HG03432 (cell line): ENCODE data around the gene CBLN3.
A peak's percentile ranks its signal among the peaks of the same experiment; 100 is the strongest.

Experiments
- ATAC-seq: cut with Tn5 transposase; IDR thresholded peaks from one replicate; pipeline ENCODE4 v1.9.1; 2021; ENCODE audit warnings: mild to moderate bottlenecking, moderate library complexity; ENCODE audit not compliant: unreplicated experiment

The CBLN3 gene

GRCh38 chr14:24439830-24440605 is 10.6 kb upstream of the CBLN3 start:
- ATAC-seq, result no peak

DNA sequence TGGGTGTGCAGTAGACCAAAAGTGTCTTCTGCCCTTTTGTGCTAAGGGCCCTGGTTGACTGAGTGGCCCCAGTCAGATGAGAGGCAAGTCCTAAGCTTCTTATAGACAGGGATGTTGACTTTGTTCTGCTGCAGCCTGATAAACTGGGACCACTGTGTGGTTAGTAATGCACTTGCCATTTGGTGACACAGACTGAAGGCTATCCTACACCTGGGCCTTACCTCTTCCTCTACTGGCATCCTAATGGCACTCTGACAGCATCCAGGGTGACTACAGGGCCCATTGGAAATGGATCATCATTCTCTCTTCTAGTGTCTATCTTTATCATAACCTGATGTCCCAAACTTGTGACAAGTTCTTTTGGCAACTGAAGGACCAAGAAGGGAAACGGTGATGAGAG is 9.8 kb upstream of the CBLN3 start:
- no peak for ATAC-seq

- no peak for ATAC-seq
These were observed 9.0 kb upstream of the CBLN3 start for GRCh38 chr14:24438223-24439097.

GRCh38 chr14:24437736-24438067 is 8.2 kb upstream of the CBLN3 start:
- ATAC-seq, result no peak

- ATAC-seq, result no peak
These were observed 7.7 kb upstream of the CBLN3 start for GRCh38 chr14:24437020-24437735.

DNA sequence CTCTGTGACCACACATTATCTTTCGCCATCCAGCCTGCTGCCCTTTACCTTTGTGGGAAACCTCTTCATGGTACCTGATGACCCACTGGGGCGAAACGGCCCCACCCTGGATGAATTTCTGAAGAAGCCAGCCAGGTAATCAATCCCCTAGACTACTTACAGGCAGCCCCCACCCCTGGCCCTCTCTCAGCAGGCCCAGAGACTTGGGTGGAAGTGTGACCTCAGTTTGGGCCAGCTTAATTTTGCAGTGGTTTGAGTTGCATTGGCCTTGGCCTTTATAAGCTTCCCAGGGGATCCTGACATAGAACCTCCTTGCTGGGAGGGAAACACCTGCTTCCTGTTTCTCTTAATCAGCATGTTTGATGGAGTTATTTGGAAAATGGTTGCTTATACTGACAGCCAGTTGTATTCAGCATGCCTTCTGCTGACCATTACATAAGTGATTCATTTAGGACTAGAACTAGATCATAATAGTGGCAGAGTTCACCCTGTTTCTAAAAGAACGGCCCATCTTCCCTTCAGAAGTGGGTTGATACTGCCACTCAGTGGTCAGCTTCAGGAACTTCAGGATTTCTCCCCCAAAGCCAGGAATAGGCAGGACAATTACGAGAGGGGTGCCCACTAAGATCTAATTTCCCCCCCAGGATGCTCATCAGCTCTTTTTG is 7.0 kb upstream of the CBLN3 start:
- ATAC-seq, result peak; percentile 44

DNA sequence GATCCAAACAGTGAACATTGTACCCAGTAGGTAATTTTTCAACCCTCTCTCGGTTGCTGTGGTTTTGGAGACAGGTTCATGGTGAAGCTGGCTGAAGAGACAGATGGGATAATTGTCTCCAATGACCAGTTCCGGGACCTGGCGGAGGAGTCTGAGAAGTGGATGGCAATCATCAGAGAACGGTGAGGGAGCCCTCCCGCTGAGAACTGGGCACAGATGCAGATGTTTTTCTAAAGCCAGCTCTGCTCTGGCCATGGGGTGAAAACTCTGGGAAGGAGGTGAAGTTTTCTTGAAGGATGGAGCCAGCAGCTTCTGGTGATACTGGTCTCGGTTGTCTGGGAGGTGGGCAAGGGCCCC is 6.5 kb upstream of the CBLN3 start:
- ATAC-seq, result no peak

DNA sequence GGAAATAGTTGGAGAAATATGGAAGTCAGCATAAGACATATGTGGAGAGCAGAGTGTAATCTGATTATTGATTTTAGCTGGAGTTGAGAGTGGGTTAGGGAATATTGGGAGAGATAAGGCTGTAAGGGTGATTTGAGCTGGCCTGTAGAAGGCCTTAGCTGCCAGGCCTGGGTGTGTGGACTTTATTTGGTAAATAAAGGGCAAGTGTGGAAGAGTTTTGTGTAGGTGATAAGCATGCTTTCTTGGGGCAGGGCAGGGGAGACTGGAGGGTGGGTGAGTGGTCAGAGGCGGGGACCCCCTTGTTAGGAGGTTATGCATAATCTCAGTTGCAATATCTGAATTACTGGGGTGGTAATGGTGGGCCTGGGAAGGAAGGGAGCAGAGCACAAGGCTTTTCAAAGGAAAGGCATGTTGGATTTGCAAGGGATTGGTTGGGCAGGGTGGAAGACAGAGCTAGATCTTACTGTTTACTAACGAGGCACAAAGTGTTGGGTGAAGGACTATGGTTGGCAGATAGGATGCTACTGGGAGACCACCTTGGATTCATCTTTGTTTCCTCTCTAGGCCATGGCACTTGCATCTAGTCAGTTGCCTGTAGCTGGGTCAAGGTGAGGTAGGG is 5.8 kb upstream of the CBLN3 start:
- ATAC-seq, result no peak

- ATAC-seq, result no peak
These were observed 5.2 kb upstream of the CBLN3 start for GRCh38 chr14:24434676-24435075.

DNA sequence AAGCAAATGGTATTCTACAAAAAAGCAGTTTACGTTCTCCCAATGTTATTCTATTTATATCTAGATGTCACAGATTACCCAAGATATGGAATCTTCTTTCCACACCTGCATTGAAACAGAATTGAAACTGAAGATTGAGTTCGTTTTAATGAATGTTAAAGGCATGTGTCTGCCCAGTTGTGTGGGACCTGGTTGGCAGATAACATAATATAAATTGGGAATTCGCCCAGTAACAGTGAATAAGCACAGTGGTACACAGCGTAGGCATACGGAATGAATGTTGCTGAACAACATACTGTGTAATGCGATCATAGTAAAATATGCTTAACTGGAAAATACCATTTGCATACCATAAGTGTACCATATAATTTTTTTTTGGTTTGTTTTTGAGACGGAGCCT is 4.6 kb upstream of the CBLN3 start:
- no peak for ATAC-seq

DNA sequence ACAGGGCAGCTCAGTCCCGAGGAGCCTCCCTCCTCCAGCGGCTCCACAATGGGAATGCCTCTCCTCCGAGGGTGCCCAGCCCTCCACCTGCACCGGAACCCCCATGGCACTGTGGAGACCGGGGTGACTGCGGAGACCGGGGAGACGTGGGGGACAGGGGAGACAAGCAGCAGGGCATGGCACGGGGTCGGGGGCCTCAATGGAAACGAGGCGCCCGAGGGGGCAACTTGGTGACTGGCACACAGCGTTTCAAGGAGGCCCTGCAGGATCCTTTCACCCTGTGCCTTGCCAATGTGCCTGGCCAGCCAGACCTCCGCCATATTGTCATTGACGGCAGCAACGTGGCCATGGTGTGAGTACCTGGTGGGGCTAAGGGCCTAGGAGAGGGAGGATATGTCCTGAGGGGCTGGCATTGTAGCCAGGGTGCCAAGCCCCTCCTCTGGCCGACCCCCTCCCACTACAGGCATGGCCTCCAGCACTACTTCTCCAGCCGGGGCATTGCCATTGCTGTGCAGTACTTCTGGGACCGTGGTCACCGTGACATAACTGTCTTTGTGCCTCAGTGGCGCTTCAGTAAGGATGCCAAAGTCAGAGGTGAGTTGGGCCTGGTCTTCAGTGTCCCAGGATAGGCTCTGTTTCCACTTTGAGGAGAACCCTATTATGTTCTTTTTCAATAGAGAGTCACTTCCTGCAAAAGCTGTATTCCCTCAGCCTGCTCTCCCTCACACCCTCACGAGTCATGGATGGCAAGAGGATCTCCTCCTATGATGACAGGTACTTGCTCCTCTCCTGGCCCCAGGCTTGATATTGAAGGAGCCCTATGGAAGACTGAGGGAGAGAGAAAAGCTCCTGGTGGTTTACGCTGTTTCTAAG is 3.0 kb upstream of the CBLN3 start:
- no peak for ATAC-seq

DNA sequence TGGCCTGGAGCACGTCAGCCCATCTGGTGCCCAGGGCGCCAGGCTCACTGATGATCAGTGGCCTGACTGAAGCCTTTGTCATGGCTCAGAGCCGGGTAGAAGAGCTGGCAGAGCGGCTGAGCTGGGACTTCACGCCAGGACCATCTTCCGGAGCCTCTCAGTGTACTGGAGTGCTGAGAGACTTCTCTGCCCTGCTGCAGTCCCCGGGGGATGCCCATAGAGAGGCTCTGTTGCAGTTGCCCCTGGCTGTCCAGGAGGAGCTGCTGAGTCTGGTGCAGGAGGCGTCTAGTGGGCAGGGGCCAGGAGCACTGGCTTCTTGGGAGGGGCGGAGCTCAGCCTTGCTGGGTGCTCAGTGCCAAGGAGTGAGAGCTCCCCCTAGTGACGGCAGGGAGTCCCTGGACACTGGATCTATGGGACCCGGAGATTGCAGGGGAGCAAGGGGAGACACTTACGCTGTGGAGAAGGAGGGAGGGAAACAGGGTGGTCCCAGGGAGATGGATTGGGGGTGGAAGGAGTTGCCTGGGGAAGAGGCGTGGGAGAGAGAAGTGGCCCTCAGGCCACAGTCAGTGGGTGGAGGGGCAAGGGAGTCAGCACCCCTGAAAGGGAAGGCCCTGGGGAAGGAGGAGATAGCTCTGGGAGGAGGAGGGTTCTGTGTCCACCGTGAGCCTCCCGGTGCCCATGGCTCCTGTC is 2.2 kb upstream of the CBLN3 start:
- peak; percentile 59 for ATAC-seq

DNA sequence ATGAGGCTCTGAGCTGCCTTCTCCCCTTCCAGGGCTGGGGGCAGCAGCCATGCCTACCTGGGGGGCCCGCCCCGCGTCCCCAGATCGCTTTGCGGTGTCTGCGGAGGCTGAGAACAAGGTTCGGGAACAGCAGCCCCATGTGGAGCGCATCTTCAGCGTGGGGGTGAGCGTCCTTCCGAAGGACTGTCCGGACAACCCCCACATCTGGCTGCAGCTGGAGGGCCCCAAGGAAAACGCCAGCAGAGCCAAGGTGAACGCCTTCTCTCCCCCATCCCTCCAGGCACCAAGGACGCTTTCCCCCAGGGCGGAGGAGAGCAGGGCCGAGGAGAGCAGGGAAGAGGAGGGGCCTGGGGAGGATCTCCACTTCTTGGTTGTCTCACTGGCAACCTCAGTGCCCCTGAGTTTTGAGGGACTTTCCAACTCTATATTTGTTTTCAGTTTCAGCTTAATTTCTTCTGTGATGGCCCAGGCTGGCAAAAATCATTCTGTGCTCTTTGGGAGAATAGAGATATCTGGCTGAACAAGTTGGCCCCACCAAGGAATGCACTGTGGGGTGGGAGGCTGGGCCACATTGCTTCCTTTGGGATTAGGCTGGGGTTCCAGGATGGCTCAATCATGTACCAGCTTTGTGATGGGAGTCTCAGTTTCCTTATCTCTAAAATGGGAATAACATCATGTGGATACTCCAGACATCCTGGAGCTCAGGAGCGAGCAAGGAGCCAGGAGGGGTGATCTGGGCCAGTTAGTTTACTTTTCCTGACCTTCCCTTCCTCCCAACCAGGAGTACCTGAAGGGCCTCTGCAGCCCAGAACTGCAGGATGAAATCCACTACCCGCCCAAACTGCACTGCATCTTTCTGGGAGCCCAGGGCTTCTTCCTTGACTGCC is 1.5 kb upstream of the CBLN3 start:
- ATAC-seq, result peak; percentile 45

DNA sequence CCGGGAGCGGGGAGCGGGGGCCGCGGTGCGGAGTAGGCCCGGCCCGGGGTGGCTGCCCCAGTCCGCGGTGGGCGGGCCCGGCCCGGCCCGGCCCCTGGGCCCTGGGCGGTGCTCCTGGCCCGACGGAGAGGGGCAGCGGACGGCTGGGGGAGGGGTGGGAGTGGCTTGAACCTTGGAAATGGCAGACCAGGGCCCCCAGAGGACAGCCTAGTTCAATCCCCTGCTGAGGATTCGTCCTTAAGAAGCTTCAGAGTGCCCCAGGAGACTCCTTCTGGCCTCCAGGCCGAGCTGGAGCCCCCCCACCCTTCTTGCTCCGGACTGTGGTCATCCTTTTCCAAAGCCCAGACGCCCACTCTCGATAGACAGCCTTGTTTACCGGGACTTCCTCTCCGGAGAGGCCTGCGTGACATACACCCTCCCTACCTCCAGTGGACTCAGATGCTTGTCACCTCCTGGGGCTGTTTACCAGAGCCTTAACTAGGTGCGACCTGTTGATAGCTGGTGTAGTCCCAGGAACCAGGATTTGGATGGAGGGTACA is 744 bp upstream of the CBLN3 start:
- peak; percentile 66 for ATAC-seq

- no peak for ATAC-seq
These were observed 657 bp downstream of the CBLN3 start for GRCh38 chr14:24428628-24429394.

GRCh38 chr14:24427537-24428508 is 1.6 kb downstream of the CBLN3 start:
- ATAC-seq, result no peak
